ENCODE measurements around the gene PRTG.
A peak's percentile ranks its signal among the peaks of the same experiment; 100 is the strongest.

The PRTG gene

GRCh38 chr15:55687792-55688191 lies 55.2 kb downstream of the PRTG start:
- DNase-seq (ENCODE audit: low read depth): no peak
- in situ Hi-C loops (cut with HindIII; ENCODE audit: low sequenced_read_pairs): no loop called here
- no peak overlapping the region for H3K4me3 ChIP-seq (ENCODE audit: low read depth, low read length)
- no peak for TF ChIP-seq CTCF (IDR thresholded peaks at IDR 0.05; ENCODE audit: low read depth, low read length, missing control alignments)

- DNase-seq (ENCODE audit: low read depth): no peak
- in situ Hi-C loops (cut with HindIII; ENCODE audit: low sequenced_read_pairs): no loop called here
- no peak overlapping the region for H3K4me3 ChIP-seq (ENCODE audit: low read depth, low read length)
- no peak for TF ChIP-seq CTCF (IDR thresholded peaks at IDR 0.05; ENCODE audit: low read depth, low read length, missing control alignments)
Measured at GRCh38 chr15:55685286-55685685, 57.7 kb downstream of the PRTG start.

GRCh38 chr15:55683376-55683775 lies 59.6 kb downstream of the PRTG start:
- DNase-seq (ENCODE audit: low read depth): peak; percentile 54
- in situ Hi-C loops (cut with HindIII; ENCODE audit: low sequenced_read_pairs): no loop called here
- TF ChIP-seq CTCF (IDR thresholded peaks at IDR 0.05; ENCODE audit: low read depth, low read length, missing control alignments): no peak

GRCh38 chr15:55681631-55682030 lies 61.3 kb downstream of the PRTG start:
- TF ChIP-seq CTCF (IDR thresholded peaks at IDR 0.05; ENCODE audit: low read depth, low read length, missing control alignments): no peak
- in situ Hi-C loops (cut with HindIII; ENCODE audit: low sequenced_read_pairs): no loop called here
- DNase-seq (ENCODE audit: low read depth): no peak
- no peak overlapping the region for H3K4me3 ChIP-seq (ENCODE audit: low read depth, low read length)

More at GRCh38 chr15:55683376-55683775, 59.6 kb downstream of the PRTG start:
- H3K4me3 ChIP-seq (ENCODE audit: low read depth, low read length): no peak overlapping the region

GRCh38 chr15:55676507-55676906 lies 66.4 kb downstream of the PRTG start:
- no peak for TF ChIP-seq CTCF (IDR thresholded peaks at IDR 0.05; ENCODE audit: low read depth, low read length, missing control alignments)
- H3K4me3 ChIP-seq (ENCODE audit: low read depth, low read length): no peak overlapping the region
- no peak for DNase-seq (ENCODE audit: low read depth)
- in situ Hi-C loops (cut with HindIII; ENCODE audit: low sequenced_read_pairs): no loop called here

- in situ Hi-C loops (cut with HindIII; ENCODE audit: low sequenced_read_pairs): no loop called here
- TF ChIP-seq CTCF (IDR thresholded peaks at IDR 0.05; ENCODE audit: low read depth, low read length, missing control alignments): no peak
- no peak overlapping the region for H3K4me3 ChIP-seq (ENCODE audit: low read depth, low read length)
- no peak for DNase-seq (ENCODE audit: low read depth)
Measured at GRCh38 chr15:55673287-55673686, 69.7 kb downstream of the PRTG start.

- in situ Hi-C loops (cut with HindIII; ENCODE audit: low sequenced_read_pairs): no loop called here
- TF ChIP-seq CTCF (IDR thresholded peaks at IDR 0.05; ENCODE audit: low read depth, low read length, missing control alignments): no peak
- H3K4me3 ChIP-seq (ENCODE audit: low read depth, low read length): no peak overlapping the region
- DNase-seq (ENCODE audit: low read depth): no peak
Measured at GRCh38 chr15:55669270-55669669, 73.7 kb downstream of the PRTG start.
